NCI-H526 treated with DMSO at 0.1 percent for 48 hours (cell line): ENCODE results near the gene AFG3L2.
"Not testable (repeated sequence)": the region's sequence is repeated elsewhere in the genome, so short reads cannot be mapped to it uniquely, and the experiment has no call there.

Experiments used
- DNase-seq: peaks from one replicate; lab custom pipeline; 2025; lab: John Stamatoyannopoulos, UW

Gene AFG3L2

DNA sequence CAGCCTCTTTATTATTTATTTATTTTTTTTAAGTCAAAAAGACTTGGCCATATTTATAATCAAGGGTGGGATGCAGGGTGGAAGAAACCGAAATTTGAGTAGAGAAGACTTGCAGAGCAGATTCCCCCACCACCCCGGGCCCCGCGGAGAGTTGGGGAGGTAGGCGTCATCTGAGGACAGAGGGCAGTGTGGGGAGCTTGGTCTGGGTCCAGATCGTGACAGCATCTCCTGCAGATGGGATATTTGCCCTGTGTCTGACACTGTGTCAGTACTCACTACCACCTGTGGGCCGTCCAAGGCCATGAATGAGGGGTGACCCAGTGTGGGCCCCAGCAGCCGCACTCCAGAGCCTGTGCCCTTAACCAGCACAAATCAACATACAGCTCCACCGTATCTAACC is 20.2 kb upstream of the AFG3L2 start:
- no peak for DNase-seq

DNA sequence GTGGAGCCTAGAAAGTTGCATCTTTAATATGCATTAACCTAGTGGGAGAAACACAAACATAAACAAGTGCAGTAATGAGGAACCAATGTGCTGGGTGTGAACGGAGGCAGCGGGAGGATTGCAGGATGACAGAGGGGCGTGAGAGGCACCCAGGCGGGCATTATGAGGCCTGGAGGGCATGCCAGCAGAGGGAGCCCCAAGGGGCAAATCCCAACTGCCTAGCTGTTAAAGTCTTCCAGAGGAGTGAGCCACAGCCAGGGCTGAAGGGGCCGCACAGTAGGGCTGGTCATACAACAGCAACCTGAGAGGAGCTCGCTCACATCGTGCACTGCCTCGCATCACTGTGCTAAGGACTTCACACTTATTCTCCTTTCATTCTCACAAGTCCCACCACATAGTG is 17.4 kb upstream of the AFG3L2 start:
- DNase-seq, result no peak

DNA sequence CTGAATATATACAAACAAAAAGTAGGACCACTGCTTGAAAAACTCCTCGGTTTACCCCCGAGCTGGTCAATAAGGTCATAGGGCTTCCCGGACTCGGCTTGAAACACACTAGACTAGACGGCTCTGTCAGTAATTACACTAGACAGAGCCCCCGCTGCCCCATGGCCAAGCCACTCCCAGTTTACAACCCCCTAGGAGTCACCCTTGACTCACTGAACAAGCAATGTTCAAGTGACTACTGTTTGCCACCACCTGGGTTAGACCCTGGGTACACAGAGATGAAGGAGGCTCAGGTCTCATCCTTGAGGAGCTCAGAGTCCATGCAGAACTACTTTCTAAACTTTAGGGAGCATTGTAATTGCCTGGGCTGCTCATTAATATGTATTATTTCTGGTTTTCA is 17.0 kb upstream of the AFG3L2 start:
- DNase-seq, result no peak

DNA sequence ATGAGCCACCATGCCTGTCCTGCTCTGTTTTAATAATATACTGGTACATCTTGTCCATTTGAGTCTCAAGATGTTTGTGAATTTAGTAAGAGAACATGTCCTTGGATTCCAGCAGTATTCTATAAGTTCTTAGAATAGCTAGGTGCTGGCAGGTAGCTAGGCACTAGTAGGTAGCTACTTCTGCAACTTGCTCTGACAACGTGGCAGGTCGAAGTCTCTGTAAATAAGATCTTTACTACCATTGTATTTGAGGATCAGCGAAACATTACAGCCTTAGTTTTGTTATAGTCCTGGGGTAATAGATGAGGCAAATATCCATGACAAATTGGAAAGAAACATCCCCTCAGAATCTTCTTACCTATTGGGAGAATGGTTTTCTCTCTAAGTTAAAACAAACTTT is 16.5 kb upstream of the AFG3L2 start:
- DNase-seq, result no peak

DNA sequence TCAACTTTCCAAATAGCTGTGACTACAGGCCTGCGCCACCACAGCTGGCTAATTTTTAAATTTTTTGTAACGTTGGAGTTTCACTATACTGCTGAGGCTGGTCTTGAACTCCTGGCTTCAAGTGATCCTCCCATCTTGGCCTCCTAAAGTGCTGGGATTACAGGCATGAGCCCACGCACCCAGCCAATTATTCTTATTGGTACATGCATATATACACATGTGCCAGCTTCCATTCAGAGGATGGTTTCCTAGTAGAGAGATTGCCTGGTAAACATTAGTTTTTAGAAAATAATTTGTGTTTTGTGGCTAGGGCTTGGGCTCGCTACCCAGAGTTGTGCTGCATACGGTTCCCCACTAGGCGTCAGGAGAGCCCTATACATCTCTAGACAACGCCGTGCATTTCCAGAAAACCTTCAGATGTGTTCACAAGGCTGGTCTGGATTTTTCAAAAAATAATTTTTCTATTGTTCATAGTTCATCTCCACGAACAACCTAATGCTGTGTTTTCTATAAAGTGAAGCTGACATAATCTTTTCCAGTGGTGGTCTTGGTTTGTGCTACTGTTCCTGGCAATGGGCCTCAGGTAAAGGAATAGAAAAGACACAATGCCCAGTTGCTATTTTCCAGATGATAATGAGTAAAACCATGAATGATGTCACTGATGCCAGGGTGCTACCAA is 14.6 kb upstream of the AFG3L2 start:
- DNase-seq, result no peak

DNA sequence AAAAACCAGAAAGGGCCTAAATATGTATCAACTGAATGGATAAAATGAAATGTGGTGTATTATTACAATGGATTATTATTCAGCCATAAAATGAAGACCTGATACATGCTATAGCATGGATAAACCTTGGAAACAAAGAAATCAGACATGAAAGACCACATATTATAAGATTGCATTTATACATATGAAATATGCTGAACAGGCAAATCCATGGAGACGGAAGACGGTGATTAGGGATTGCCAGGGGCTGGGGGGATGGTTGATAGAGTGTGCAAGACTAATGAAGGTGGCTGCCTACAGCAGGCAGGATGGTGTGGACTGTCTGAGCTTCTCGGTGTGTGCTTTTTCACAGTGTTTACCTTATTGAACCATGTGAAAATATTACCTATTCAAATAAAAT is 11.4 kb upstream of the AFG3L2 start:
- no peak for DNase-seq

DNA sequence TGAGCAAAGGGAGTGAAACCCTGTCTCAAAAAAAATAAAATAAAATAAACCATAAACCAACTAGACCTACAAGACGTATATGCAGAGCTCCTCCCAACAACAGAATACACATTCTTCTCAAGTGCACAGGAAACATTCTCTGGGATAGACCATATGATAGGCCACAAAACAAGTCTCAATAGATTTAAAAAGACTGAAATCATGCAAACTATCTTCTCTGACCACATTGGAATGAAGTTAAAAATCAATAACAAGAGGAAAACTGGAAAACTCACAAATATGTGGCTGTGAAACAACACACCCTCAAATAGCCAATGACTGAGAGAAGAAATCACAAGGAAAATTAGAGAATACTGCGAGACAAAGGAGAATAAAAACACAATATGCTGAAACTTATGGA is 7.2 kb upstream of the AFG3L2 start:
- DNase-seq, result no peak

DNA sequence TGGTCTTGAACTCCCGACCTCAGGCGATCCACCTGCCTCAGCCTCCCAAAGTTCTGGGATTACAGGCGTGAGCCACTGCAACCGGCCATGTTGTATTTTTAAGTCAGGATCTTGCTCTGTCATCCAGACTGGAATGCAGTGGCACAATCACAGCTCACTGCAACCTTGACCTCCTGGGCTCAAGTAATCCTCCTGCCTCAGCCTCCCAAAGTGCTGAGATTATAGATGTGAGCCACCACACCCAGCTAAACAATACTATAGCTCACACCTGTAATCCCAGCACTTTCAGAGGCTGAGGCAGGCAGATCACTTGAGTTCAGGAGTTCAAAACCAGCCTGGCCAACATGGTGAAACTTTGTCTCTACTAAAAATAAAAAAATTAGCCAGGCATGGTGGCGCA is 6.7 kb upstream of the AFG3L2 start:
- not testable (repeated sequence) for DNase-seq

DNA sequence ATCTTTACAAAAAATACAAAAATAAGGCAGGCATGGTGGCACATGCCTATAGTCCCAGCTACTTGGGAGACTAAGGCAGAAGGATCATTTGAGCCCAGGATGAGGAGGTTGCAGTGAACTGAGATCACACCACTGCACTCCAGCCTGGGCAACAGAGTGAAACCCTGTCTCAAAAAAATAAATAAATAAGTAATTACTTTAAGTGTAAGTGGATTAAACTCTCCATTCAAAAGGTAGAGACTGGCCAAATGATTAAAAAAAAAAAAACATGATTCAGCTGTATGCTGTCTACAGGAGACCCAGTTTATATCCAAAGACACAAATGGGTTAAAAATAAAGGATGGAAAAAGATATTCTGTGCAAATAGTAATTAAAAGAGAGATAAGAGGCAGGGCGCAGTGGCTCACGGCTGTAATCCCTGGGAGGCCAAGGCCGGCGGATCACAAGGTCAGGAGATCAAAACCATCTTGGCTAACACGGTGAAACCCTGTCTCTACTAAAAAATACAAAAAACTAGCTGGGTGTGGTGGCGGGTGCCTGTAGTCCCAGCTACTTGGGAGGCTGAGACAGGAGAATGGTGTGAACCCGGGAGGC is 5.3 kb upstream of the AFG3L2 start:
- not testable (repeated sequence) for DNase-seq

DNA sequence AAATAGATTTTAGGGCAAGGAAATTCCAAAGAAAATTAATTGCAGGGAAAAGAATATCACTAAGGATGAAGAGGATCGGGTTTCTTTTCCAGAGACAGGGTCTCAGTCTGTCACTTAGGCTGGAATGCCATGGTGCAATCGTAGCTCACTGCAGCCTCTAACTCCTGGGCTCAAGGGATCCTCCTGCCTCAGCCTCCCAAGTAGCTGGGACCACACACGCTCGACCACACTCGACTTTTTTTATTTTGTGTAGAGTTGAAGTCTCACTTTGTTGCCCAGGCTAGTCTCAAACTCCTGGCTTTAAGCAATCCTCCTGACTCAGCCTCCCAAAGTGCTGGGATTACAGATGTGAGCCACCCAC is 1.2 kb upstream of the AFG3L2 start:
- not testable (repeated sequence) for DNase-seq

DNA sequence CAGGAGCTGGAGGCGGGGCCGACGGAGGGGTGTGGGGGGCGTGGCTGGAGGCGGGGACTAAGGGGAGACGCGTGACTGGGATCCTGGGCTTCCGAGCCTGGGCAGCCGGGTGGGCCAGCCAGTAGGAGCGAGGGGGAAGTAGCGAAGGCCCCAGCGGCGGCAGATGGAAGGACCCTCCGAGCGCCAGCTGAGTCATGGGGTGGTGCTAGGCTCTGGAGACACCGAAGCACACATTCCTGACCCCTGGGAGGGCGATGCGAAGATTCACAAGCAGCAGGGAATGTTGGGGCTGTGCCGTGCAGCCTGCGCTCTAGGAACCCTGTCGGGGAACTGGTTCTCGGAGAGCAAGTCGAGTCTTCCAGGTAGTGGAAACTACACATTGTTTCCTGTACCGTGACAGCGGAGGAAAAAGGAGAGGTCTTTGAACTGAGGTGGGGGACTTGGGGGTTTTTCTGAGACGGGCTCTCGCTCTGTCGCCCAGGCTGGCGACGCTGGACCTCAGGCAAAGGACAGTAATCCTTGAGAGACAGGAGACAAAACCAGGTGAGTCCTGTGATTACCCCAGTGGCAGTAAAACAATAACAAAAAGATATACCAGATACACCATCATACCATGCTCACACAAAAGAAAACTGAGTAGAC is 650 bp upstream of the AFG3L2 start:
- peak; percentile 52 for DNase-seq

DNA sequence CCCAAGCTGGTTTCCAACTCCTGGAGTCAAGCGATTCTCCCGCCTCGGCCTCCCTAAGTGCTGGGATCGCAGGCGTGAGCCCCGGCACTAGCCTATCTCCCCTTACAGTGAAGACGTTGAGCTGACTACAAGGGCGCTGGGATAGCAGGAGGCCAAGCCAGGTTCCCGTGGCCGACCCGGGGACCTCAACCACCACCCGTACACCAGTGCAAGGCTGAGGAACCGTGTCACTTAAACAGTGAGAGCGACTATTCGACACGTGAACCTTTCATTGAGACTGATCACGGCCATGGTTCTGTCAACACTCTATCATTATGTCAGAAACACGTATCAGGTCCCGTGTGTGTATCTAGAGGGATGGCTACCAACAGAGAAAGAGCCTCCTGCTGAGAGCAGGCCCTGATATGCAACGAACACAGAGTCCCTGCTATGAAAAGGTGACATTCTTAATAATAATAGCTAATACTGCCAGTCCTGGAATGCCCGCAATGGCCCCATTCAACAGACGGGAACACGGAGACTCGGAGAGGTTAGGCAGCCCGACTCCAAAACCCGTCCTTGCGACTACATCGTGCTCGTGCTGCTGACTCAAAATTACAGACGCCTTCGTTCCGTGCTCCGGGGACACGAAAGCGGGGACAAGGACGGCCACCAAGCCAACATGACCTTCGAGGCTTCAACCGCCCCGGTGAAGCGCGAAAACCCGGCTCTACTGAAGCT is 833 bp downstream of the AFG3L2 start:
- DNase-seq, result no peak

DNA sequence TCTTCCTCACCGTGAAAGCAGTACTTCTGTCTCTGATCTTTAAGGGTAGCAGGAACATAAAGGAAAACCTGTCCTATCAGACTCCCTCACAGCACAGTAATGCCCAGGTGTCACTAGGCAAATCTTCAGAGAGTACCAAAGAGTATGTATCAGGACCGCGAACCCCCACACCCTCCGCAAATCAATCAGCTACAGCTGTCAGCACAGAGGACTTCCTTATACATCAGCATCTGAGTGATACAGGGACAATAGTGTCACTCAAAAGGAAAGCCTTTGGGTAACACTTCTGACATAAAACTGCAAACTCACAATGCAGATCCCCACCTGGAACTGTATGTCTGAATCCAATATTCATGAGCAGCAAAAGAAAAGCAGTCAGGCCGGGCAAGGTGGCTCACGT is 2.6 kb downstream of the AFG3L2 start:
- DNase-seq, result no peak

DNA sequence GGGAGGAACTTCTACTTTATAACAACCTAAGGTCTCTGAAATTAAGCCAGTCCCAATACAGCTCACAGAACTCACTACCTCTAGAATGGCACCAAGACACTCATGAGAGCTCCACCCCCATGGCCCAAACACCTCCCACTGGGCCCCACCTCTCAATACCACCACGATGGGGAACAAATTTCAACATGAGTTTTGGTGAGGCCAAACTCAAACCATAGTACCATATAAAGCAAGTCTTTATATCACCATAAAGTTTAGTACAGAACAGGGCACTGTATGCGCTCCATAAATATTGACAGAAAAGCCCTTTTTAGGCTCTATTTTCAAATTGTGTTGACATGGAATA is 3.3 kb downstream of the AFG3L2 start:
- DNase-seq, result no peak

DNA sequence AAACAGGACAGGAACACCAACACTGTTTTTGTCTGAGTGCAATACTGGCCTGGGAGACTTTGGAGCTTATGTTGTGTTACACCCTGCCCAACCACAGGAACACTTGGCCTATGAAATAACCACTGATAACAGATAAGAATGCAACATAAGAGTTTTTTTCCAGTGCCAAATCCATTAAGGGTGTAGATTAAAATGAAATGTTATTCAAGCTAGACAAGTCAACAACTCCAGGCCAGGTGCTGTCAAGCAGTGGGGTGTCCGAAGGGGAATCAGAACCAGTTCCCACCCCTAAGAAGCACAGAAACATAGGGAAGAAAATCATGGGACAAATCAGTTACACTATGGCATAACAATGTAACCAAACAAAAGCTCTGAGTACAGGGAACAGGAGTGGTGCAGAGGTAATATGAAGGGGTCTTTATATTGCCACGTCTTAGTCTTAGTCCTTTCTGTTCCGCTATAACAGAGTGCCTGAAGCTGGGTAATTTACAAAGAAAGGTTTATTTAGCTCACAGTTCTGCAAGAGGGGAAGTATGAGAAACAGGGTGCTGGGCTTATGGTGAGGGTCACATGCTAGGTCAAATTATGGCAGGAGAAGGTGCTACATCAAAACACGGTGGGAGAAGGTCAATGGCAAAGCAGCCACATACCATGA is 3.8 kb downstream of the AFG3L2 start:
- no peak for DNase-seq

DNA sequence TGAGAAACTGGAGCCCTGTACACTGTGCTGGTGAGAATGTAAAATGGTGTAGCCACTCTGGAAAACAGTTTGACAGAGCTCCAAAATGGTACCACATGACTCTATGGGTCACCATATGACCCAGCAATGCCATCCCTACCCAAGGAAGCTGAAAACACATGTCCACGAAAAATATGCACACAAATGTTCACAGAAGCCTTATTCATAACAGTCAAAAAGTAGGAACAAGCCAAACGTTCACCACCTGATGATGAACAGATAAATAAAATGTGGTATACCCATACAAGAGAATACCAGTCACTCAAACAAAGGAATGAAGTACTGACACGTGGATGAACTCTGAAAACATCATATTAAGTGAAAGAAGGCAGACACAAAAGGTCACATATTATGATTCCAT is 4.6 kb downstream of the AFG3L2 start:
- DNase-seq, result no peak

DNA sequence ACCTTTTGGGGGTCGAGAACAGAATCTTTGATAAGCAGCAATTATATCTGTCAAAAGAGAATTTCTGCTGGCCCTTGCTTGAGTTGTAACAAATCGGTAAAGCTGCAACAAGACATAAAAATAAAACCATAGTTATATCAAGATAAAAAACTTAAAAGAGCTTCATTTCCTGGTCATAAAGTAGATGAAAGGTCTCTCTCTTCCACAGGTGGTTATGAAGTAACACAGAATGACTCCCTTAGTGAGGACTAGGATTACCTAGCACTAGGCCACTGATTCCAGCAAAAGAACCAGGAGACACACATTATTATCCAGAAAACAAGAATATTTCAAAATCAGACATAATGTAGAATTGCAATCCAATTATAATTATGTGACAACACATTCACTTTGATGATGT is 5.4 kb downstream of the AFG3L2 start:
- no peak for DNase-seq

DNA sequence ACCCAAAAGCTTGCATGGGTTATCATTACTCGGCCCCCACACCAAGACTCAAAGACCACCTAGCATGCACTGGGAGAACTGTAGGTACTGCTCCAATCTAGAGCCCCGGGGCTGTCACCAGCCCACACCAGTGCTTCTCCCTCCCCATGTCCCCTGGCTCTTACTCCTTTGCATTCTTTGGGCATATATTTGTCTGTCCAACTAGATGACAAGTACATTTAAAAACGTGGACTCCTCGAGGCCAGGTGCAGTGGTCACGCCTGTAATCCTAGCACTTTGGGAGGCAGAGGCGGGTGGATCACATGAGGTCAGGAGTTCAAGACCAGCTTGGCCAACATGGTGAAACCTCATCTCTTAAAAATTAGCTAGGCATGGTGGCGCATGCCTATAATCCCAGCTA is 7.8 kb downstream of the AFG3L2 start:
- DNase-seq, result no peak

DNA sequence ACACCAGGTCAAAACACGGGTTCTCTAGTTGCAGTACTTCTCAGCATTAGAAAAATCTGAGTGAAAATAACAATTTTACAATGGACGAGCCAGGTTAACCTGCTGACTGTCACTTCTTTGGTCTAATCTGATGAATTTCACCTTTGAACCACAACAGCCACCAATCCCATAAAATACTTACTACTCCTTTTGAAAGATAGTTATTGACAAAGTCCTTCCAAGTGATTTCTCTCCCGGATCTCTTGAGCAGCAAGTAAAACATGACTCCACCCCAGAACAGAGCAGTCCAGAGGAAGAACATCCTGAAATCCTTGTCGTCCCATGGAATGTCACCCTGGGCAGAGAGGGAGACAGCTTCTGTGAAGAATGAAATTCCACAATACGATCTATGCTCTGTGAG is 10.2 kb downstream of the AFG3L2 start:
- no peak for DNase-seq

DNA sequence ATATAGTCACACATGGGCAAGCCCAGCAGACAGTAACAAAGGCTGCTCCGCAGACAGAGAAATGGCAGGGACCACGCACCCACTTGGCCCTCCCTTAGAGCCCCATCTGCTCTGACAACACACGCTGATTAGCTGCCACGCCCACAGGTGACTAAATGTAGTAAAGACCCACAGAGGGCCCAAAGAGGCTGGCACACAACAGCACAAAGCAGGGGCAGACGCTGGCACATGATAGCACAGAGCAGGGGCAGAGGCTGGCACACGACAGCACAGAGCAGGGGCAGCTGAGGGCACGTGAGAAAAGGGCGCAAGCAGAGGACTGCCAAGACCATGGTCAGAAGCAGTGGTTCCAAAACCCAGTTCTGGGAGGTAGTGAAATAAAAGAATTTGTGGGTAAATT is 10.6 kb downstream of the AFG3L2 start:
- DNase-seq, result no peak

DNA sequence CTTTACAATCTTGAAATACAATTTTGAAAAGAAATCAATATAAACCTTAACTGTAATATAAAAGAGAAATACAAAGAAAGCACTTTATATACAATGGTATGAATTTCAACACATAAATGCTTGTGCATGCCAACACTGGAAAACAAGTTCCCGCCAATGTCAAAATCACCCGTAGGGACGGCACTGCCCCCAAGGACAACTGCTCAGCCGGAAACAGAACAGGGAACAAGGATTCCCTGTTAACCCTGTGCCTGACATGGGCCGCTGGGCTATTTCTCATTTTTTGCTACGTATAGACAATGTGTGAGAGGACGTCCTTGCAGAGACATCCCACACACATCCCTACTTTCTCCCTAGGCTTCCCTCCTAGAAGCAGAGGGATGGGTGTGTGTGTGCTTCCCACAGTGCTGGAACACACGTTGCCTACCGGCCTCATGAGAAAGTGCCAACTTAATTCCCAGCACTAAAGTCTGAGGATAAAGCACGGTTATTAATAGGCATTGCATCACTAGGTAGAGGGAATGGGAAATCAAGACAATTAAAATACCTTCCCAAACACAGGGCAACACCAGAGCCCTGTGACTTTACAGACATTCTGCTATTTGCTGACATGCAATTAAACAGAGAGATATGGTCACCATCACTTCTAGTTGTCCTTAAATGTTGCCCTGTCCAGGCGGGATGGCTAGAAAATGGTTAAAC is 14.4 kb downstream of the AFG3L2 start:
- no peak for DNase-seq

DNA sequence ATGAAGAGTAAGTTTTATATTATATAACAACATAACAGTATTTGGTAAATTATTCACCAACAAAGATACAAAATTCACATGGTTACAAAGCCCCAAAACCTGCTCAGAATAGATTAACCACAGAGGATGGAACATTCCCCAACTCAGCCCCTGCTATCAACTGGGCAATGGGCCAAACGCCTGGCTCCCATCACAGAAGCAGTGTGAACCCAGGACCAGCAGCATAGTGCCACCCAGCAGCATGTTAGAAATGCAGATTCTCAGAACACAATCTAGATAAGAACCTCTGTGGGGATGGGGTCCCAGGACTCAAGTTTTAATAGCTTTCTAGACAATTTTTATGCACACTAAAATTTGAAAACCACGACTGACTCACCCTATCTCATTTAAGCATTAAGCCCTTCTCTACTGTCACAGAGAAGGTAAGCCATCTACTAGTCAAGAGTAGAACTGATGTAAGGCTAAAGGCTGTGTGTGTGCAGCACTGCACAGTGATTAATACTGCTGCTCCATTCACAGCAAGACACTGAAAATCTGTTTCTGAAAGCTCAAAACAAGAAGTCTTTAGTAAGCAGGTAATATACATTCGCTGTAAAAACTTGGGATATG is 15.2 kb downstream of the AFG3L2 start:
- no peak for DNase-seq
